ENCODE results near the gene VEGFD.
"Not testable (repeated sequence)": the region's sequence is repeated elsewhere in the genome, so short reads cannot be mapped to it uniquely, and the experiment has no call there.

Gene VEGFD

DNA sequence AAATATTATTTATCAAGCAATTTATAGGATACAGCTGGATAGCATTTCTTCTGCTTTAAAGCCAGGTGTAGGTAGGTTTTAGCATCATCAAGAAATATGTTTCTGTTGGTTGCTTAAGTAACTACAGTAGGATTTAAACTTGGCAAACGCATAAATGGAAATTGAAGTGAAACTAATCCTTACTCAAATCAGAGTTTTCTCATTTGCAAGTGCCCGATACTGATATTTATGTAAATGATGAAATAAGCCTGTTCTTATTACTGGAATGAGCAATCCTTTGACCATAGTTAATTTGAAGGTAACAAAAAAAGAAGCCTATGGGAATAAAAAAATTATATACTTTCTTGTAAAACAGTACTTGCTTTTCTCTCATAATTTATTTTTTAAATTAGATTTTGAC, 25.7 kb downstream of the VEGFD start:
- DNase-seq: no peak

DNA sequence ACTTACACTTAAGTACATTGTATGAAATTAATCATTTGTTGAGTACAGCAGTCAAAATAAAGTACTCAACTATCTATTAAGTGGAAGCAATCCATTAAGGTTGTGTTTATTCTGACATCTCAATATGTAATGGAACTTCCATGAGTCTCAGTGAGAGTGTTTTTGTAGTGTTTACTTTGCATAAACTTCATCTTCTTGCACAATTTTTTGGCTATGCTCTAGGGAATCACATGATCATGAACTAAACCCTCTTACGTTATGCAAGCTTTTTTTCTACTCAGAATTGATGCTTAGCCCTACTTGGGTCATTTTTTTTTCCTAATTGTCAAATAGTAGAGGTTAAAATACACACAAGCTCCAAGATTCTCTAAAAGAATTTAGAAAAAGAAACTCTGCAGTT, 27.8 kb downstream of the VEGFD start:
- no peak for DNase-seq

DNA sequence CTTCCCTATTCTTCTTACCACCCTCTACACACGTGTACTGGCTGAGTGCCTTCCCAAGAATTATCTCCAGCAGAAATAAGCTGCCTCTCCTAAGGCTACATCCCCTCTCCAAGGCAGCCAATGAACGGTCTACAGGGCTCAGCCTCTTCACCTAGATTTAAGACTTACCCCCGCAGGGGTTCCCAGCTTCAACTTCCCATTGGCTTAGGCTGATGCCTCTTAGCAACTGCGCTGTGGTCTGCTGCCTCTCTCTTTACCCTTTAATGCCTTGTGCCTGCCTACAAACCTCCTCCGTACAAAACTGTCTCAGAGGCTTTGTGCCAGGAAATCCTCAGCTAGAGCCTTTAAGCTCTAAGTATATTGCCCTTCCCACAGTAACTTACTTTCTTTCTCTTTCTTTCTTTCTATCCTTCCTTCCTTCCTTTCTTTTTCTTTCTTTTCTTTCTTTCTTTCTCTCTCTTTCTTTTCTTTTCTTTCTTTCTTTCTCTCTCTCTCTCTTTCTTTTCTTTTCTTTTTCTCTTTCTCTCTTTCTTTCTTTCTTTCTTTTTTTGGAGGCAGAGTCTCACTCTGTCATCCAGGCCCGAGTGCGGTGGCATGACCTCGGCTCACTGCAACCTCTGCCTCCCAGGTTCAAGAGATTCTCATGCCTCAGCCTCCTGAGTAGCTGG, 33.8 kb downstream of the VEGFD start:
- no peak for DNase-seq

DNA sequence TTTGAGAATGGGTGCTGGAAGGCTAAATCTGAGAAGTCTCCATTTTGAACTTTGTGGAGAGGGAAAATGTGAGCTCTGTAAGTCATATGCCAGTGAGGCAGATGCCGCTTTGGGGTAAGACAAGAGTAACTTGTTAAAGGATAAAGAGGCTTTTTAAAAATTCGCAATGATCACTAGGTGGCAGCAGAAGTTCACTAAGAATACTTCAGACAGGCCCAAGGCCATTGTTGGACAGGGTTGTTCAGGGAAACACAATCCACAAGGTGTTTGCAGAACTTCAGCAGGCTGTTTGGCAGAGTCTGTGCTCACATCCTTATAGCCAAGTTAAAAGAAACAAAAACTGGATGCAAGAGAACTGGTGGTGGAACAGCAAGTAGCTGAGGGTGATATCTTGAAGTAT, 35.2 kb downstream of the VEGFD start:
- peak in 6 of 14 donors; percentile 1 to 33 (median 10) for DNase-seq

DNA sequence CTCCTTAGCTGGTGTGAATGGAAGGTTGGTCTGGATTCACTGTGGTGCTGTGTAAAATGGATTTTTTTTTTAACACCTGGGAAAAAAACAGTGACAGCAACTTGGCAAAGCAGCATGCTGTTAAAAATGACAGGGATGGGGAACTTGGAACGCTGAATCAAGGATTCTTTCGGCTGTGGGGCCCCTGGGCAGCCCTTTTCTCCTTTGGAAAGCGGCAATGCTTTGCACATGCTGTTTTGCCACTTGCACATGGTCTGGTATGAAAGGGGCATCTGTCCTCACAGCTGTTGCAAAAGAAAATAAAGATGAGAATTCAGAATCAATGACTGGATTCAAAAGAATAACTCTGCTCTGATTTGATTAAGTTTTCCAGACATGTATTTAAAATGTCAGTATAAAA, 38.2 kb downstream of the VEGFD start:
- no peak for DNase-seq

DNA sequence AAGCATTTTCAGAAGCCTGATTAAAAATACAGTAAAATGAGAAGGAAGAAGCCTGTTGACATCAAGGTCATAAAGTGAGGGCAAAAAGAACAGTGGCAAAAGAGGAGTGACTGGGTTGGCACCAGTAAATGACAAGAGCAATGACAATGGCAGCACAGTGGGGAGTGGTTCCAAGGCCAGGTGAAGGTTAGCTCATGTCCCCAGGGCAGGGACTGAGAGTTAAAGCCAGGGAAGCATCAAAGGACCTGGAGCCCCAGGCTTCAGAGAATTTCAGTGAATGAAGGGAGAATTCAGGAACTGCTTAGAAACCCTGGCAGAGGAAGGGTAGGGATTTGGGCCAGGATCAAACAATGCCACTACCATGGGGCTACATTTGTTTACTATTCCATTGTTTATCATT, 40.1 kb downstream of the VEGFD start:
- DNase-seq: no peak

DNA sequence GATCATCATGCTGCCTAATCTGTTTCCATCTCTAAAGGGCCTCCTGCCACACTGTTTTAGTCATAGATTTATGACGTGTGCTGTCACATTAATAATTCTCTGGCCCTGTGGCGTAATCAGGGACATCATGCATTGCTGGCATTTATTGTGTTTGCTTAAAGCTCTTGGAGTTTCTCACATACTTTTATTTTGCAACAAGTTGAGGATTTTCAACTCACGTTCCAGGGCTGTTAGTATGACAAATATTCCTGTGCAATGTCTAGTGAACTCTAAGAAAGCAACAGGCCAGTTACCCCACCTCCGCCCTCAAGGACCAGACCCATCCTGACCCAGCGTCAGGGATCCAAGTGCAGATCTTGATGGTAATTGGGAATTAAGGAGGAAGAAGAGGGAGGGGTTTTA, 41.1 kb downstream of the VEGFD start:
- DNase-seq: no peak

DNA sequence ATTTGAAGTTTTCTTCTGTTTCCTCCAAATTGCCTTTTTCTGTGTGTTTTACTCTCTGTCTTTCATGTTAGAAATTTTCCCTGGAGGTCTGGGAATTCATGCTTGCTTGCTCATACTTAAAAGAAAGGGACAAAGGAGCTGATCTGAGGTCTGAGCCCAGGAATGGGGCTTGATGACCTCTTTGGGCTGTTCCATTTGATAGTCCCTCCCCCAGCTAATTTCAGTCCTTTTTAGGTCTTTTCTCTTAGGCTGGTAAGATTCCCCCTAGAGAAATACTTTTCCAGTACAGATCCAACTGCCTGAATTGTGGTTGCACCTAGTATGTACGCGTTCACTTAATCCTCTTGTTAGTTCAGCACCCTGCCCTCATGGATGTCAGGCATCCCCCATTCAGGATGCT, 43.3 kb downstream of the VEGFD start:
- DNase-seq: no peak

DNA sequence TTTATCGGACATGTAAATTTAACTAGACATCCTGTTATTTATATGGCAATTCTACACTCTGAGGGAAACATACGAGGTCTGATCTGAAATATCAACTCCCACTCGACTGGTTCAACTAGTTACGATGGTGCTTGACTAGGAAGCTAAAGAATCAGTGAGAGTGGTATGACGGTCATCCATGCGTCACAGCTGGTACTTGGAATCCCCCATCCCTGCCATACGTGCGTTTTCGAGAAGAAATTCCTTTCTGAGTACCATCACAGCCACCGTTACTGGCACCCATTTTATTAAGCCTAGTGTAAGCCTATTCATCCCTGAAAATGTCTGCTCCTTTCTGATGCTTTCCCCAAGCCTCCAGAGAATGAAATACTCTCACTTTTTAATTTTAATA, 48.2 kb downstream of the VEGFD start:
- no peak for DNase-seq

DNA sequence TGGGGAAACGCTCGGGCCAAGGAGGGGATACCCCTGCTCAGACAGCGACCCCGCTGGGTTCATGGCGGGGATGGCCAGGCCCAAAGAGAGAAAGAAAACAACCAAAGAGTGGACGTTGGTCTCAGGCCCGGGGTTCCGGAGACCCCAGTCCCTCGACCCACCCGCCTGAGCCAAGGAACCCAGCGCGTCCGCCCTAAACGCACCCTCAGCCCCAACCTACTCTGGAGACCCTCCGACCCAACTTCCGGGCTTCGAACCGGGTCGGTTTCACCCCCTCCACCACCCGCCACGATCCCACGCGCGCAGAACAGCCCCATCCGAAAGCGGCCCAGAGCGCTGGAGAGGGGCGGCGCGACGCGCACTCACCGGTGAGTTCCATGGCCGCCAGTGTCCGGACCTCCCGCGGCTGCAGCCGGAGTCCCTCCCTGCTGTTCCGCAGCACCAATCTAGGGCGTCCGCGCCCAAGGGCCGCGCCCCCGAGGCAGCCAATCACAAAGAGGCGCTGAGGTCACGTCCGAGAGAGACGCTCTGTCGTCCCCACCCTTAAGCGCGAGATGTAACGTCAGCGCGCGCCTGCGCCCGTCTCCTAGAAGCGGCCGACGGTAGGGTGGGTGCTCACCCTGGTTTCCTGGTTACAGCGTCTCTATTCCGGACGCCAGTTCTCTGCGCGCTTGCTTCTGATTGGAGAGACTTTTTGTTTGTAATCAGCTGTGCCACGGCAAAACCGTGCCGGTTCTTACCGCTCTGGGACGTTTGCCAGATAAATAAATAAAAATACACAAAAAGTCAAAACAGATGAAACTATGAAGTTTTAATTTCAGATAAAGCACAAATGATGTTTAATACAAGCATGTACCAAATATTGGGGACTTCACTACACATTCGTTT, 48.8 kb downstream of the VEGFD start, which contains the start of gene PIGA:
Gene PIGA (minus strand): TSS at position 389 of the 888 bp plus-strand sequence. CDS start 3,593 bp downstream, outside the sequence.
- DNase-seq: peak; percentile 13 to 94 (median 84)

DNA sequence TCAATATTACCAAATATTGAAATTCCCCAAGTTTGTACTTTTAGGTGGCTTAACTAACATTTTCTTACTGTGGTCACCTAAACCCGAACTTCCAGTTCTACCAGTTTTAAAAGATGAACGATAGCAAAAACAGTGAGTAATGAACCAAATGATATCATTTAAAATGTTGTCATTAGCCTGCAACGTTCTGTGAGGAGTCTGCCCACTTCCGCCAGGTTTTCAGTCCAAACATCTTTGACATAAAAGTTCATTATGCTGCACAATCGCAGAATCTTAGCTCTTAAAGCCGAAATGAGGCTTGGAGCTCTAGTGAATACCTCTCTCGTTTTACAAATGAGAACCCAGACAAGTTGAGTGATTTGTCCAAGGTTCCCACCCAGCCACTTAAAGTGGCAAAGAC, 49.7 kb downstream of the VEGFD start:
- no peak for DNase-seq

DNA sequence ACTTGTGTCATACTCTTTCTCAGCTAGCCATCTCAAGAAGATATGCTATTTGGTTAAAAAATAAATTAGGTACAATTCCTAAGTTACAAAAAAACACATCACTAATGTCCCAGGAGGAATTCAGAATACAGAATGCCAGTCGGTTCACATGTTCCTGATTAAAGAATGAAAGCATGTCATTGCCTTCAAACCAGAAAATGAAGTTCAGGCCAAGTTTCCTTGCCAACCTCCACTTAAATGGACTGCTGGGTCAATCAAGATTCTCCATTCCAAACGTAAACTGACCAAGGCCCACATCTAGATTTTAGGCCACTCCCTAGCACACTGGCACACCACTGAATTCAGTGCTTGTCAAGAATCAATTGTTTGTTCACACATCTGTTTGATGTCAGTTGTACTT, 55.4 kb downstream of the VEGFD start:
- no peak for DNase-seq

DNA sequence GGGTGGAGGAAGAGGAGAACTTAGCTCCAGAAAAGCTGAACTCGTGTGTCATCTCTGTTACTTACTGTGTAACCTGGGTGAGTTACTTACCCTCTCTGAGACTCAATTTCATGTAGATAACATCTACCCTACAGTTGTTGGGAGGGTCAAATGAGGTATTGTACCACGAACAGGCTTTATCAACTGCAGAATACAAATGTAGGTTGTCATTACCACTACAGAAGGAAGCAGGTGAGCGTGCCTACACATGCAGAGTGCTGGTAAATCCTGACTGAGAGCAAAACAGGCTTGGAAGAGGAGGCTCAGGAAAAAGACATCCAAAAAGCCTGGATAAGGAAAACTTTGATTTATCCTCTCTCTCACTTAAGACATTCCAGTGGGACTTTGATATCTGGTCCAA, 56.1 kb downstream of the VEGFD start:
- DNase-seq: no peak

DNA sequence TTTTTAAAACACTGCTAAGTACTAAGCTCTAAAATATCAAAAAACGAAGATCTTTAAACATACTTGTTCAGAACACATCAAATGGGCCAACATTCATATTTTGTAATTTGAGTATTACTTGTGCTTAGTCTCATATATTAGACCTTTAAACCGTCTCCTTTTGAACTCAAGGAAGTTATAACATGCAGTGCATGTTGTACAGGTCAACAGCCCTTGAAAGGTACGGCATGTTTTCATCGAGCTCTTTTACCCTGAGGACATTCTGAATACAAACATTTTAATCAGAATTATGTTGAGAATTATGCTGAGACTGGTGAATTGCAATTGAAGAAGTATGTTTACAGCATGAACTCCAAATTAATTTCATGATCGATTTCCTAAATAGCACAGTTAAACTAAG, 61.7 kb downstream of the VEGFD start:
- no peak for DNase-seq

DNA sequence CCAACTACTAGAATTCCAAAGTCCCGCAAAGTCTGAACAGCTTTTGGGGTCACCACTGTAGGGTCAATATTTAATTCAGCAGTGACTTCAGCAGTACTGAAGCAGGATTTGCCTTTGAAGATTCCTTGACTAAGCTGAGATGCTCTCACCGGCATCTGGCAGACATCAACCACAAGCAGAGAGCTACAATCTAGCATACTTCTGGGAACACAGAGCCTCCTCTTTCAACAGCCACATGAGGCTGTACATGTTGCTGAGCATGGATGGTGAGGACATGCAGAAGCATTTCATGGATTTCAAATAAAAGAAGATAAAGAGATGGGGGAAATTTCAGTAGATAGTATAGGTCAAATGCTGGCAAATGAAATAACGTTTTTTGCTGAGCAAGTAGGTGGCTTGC, 62.1 kb downstream of the VEGFD start:
- DNase-seq: no peak

DNA sequence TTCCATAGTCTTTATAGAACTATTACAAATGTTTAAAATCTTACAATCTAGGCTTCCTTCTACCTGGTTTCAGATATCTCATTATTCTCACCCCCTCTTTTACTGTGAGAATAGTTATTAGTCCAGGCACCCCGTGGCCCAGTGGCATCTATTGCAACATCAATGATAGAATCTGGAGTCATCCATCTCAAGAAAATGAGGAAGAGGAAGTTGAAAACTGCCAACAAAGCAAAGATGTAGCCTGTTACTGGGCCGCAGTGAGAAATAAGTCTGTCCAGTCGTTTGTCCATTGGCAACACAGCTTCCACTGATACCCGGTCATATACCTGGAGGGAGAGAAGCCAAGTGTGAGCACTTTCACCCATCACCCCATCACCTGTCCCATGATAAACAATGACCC, 62.8 kb downstream of the VEGFD start:
- DNase-seq: no peak

DNA sequence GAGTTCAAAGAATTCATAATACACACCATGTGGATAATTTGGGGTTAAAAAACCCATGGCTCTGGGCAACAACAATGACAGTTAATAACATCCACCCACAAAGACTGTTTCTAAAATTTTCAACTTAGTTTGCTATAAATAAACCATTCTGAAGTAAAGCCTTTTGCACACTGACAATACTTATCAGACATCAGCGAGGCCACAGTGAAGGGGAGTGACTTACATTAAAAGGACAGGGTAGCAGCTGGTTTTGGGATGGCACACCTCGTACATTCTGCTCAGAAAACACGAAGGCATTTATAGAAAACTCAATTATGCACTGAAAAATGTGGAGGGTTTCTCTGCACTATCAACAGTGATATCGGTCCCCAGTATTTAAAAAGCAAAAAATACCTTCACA, 63.9 kb downstream of the VEGFD start:
- DNase-seq: no peak

DNA sequence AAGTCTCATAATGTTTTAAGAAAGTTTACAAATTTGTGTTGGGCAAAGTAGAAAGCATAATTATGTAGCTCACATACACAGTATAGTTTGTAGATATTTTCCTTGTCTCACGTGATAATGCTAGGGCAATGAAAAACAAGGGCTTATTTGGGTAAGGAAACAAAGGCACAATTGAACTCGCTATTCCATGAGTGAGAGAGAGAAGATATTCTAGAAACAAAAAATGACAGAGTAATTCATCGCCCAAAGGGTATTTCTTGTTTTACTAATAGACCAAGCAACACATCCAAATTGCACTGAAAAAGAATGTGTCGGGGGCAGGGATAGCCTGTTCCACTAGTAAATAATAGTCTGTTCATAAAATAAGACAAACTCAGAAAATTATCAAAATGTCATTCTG, 65.1 kb downstream of the VEGFD start:
- DNase-seq: peak in 1 of 14 donors; percentile 3

DNA sequence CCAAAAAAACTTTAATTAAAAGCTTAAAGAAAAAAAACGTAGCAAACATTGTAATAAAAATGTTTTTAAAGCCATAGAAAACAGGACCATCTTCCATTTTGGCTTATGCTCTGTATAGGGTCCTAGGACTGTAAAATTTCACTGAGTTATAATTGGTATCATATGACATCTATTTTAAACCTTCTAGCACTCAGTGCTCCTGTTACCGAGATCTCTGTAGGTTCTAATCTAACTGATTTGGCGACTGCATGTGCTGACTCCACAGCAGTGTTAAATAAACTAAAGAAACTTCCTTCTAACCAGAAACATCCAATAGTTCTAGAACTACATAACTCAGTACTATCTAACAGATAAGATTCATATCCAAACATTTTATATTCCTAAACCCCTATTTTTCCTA, 68.7 kb downstream of the VEGFD start, which contains the start of gene ASB11:
Gene ASB11 (minus strand): TSS at position 132 of the 400 bp plus-strand sequence. CDS start 35 bp downstream, at position 97.
- DNase-seq: no peak

DNA sequence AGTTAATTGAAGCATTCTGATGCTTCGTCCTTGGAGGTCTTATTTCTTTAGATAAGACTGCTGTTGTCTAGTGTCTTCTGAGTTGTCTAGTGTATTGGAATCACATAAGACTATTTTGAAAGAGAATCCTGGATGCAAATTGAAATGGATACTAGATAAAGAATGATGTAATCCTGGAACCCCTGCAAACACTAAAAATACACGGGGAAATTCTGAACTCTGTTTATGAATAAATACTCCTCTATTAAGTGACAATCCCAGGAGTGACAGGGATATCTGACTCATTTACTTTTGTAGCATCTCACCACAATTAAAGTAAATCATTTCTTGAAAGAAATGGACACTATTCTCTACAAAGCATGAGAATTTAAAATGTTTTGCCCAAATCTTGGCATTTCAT, 69.7 kb downstream of the VEGFD start:
- DNase-seq: no peak

DNA sequence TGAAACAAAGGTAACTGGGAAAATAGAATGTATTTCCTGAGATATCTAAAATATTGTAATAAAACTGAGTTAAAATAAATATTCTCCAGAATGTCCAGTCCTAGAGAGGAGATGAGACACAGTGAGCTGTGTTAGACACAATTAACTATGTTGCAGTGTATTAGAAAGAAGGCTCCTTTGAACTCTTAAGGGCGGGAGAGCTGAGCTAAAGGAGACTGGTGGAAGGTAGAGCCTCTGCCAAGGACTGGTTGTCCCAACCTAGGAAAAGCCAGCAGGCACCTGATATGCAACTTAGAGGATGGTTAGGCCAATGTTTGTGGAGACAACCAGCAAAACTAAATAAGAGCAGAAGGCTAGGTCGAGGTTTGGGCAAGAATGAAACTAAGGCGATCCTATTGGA, 73.1 kb downstream of the VEGFD start:
- DNase-seq: no peak

DNA sequence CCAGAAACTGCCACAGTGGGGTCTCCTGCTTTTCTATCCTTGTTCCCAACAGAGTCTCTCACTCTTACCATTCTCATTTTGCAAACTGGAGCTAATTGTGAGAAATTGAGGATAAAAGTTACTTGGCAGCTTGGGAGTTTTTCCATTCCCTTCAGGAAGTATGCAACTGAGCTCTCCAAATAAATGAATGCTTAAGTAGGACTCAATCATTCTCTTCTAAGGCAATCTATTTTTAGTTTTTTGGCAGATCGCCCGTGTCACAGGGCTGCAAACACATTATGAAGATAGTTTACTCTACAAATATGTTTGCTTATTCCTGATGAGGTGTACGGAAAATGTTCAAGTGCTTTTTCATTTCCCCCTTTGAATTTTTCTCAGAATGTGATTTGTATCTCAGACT, 74.1 kb downstream of the VEGFD start:
- DNase-seq: peak in 1 of 14 donors; percentile 0

DNA sequence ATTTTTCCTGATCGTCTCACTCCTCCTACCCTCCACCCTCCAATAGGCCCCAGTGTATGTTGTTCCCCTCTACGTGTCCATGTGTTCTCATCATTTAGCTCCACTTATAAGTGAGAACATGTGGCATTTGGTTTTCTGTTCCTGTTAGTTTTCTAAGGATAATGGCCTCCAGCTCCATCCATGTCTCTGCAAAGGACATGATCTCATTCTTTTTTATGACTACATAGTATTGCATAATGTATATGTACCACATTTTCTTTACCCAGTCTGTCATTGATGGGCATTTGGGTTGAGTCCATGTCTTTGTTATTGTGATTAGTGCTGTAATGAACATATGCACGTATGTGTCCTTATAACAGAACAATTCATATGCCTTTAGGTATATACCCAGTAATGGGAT, 78.3 kb downstream of the VEGFD start:
- DNase-seq: not testable (repeated sequence)

DNA sequence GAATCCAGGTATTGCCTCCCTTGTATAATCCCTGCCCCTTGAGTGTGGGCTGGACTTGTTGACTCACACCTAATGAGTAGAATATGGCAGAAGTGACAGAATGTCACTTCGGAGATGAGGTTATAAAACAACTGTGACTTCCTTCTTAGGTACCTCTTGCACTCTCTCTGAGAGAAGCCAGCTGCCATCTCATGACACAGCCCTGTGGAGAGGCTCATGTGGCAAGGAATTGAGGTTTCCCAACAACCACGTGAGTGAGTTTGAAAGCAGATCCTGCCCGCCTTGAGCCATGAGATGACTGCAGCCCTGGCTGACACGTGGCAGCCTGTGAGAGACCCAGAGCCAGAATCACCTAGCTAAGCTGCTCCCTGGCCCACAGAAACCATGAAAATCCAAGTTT, 82.3 kb downstream of the VEGFD start:
- peak in 3 of 14 donors; percentile 4 to 31 (median 5) for DNase-seq
